Heart left ventricle (tissue), 16 donors: ENCODE results near the gene SLC1A4. TPM values are rescaled to one million over a fixed set of nuclear protein-coding genes. Genes with fewer than 3 reads are reported as not detected.

ENCODE experiments used
- ATAC-seq, 4 donors: fragments of 200-7000 bp; cut with Tn5 transposase; one replicate each; pipeline ENCODE4 v1.9.1; 2020 to 2022; ENCODE audit warnings: moderate library complexity in 4 of 4, mild to moderate bottlenecking in 3 of 4, moderate number of reproducible peaks in 1 of 4
- DNase-seq, 5 donors: peaks; one replicate each; pipeline ENCODE4 v3.0.0-alpha.2; 2020
- H3K27ac ChIP-seq, 12 donors: fragments of 200-600 bp; sonication (generic) in 4 of 12; one replicate each; pipeline versions ENCODE4 v1.5.0 to v1.8.0; 2016 to 2022; ENCODE audit warnings: mild to moderate bottlenecking in 2 of 12
- H3K27me3 ChIP-seq, 9 donors: fragments of 200-600 bp; sonication (generic) in 2 of 9; one replicate each; pipeline versions ENCODE4 v1.5.1 to v1.8.0; 2016 to 2022; ENCODE audit warnings: mild to moderate bottlenecking in 3 of 9
- H3K36me3 ChIP-seq, 9 donors: fragments of 200-600 bp; sonication (generic) in 2 of 9; one replicate each; pipeline versions ENCODE4 v1.5.0 to v1.8.0; 2018 to 2022; ENCODE audit warnings: mild to moderate bottlenecking in 2 of 9
- H3K4me1 ChIP-seq, 12 donors: fragments of 200-600 bp; sonication (generic) in 4 of 12; one replicate each; pipeline versions ENCODE4 v1.5.0 to v1.8.0; 2016 to 2022; ENCODE audit warnings: mild to moderate bottlenecking in 3 of 12
- H3K4me3 ChIP-seq, 12 donors: fragments of 200-600 bp; sonication (generic) in 4 of 12; one replicate each; pipeline versions ENCODE4 v1.5.0 to v1.8.0; 2017 to 2022; ENCODE audit warnings: mild to moderate bottlenecking in 9 of 12, moderate library complexity in 4 of 12
- H3K9me3 ChIP-seq, 12 donors: fragments of 200-600 bp; sonication (generic) in 4 of 12; one replicate each; pipeline versions ENCODE4 v1.5.0 to v1.8.0; 2016 to 2022; ENCODE audit warnings: mild to moderate bottlenecking in 1 of 12
- POLR2A ChIP-seq, 2 donors: fragments of 450-650 bp; IDR thresholded peaks; one replicate each; pipeline ENCODE4 v1.6.1; 2017; ENCODE audit warnings: antibody characterized with exemption in 2 of 2, mild to moderate bottlenecking in 2 of 2, moderate library complexity in 2 of 2
- WGBS, 4 donors: extraction: QIAGEN DNeasy Blood & Tissue Kit in 2 of 4; methylation state at CpG; one replicate each; pipeline versions ENCODE4 v1.1.5 to v1.1.7; 2013 to 2018; 5-methylcytosine and 5-hydroxymethylcytosine counted together
- intact Hi-C, 10 donors: fragments of 100-400 bp; cut with DNase I; formaldehyde crosslinking; loops; one replicate each; pipeline versions ENCODE4 v1.11.1 to v1.14.2; 2022
- polyA plus RNA-seq, 2 donors: library from polyadenylated mRNA; stranded (reverse); fragments of 200-250 nt; gene quantifications; one replicate each; pipeline ENCODE4 v1.2.3, GENCODE V29; 2013
- total RNA-seq, 9 donors: library from RNA; depleted of rRNA in 2 of 9; stranded (reverse); fragments of >200 nt in 2 of 9; fragmentation: NEBNext Ultra II Directional in 3 of 9; extraction: Animal tissue kit (Norgen Biotek cat#: 25700) in 3 of 9; gene quantifications; one replicate each; pipeline versions ENCODE4 v1.1.0 to v1.2.4, GENCODE V29; 2016 to 2023
- TF ChIP-seq, protein P1 (sequence below), 12 donors: fragments of 200-600 bp; sonication (generic) in 4 of 12; IDR thresholded peaks; one replicate each; pipeline versions ENCODE4 v1.5.0 to v1.8.0; 2018 to 2022; ENCODE audit warnings: antibody characterized with exemption in 12 of 12, mild to moderate bottlenecking in 5 of 12
- donor health status: ischemic (EF 13 %, LVEDD 7.1; RV severe dilation, severe dysfunction).
- donor health status: healthy with polysubstance abuse.
- donor health status: DM: no; HTN: yes; CAD: no.
- donor health status: DM: no; HTN: no; CAD: no.
- donor health status: ischemic (EF 25% LVEDD 6.9; RV normal size, moderate dysfunction).
- donor health status: ischemic (EF 25% LVEDD 5.7; RV mildly dilated, moderate dysfunction).
- donor health status: healthy.
- donor health status: DM: yes; HTN: yes; CAD: no.
- donor health status: ischemic (EF 35%, LVEDD 5.7; RV mildly dilated, moderate dysfunction).
- donor health status: nonischemic (EF 11% LVEDD 7.7; RV severe dilation, severe dysfunction).
- donor health status: DM: yes; HTN: yes; CAD: no.
- donor health status: PGD.
- donor health status: ischemic (EF 29% LVEDD 5.4; RV normal size, mild dysfunction).
- donor health status: nonischemic (EF 23%, LVEDD 6.1; RV moderate dilation, normal function).

SLC1A4 gene
- total and polyA plus RNA-seq, 11 donors: 3.0 to 22.4 (median 10.8) TPM

DNA sequence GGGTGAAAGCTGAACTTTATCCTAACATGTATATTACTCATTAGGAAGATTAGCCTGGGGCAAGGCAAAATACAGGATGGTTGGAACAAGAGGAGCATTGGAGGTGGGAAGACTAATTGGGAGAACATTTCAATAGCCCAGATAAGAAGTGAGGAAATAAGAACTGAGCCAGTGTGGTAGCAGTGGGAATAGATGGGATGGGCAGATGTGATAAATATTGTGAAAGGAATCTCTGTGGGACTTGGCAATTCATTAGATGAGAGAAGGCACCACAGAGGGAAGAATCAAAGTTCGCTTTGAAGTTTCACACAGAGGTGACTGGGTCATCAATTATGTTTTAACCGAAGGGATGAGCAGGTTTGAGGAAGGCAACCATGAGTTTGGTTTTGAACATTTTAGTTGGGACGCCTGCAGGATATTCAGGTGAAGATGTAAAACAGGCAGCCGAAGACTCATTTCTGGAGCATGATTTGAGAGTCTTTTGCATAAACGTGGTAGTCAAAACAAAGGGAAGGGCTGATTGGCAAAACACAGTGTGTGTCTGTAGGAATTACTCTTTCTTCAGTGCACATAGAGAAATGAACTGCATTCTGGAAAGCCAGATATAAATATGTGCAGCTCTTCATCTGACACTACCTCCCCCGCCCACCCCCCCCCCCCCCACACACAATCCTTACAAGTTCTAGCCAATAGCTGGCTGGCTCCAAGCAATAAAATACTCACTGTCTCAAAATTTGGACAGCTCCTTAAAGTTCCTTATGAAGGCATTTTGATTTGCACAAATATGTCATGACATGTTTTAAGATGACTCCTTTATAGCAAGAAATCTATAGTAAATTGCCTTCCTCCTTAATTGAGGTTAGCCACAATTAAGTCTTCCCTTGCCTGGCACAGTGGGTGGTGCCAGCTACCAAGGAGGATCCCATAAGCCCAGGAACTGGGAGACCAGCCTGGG lies 1.9 kb upstream of the SLC1A4 start:
- 54 to 65% (median 55%) methylated on average over 6 of the region's 6 CpGs for WGBS, 4 donors
- ATAC-seq (no peak), DNase-seq (no peak)
- Histone ChIP-seq H3K4me3 (peak overlapping the region in 9 of 12 donors; percentile 71 to 93 (median 87)), H3K27me3 (no peaks in the 10 kb centered on the region), H3K4me1 (peaks cover 0 to 41% (median 23%) of the 10 kb centered on the region in 12 donors), H3K9me3 (no peaks in the 10 kb centered on the region), H3K27ac (peak overlapping the region in 7 of 12 donors; percentile 50 to 99 (median 95)), H3K36me3 (no peaks in the 10 kb centered on the region)
- TF ChIP-seq, protein P1, sequence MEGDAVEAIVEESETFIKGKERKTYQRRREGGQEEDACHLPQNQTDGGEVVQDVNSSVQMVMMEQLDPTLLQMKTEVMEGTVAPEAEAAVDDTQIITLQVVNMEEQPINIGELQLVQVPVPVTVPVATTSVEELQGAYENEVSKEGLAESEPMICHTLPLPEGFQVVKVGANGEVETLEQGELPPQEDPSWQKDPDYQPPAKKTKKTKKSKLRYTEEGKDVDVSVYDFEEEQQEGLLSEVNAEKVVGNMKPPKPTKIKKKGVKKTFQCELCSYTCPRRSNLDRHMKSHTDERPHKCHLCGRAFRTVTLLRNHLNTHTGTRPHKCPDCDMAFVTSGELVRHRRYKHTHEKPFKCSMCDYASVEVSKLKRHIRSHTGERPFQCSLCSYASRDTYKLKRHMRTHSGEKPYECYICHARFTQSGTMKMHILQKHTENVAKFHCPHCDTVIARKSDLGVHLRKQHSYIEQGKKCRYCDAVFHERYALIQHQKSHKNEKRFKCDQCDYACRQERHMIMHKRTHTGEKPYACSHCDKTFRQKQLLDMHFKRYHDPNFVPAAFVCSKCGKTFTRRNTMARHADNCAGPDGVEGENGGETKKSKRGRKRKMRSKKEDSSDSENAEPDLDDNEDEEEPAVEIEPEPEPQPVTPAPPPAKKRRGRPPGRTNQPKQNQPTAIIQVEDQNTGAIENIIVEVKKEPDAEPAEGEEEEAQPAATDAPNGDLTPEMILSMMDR (IDR thresholded peaks at IDR 0.05): no peak
- no peak for TF ChIP-seq POLR2A (IDR thresholded peaks at IDR 0.05)
- intact Hi-C loops: loop anchor here in 6 of 10 donors (5.0 to 10.0 kb wide), 3 partner anchors 55 to 70 kb away; no protein-coding TSS in a partner anchor

DNA sequence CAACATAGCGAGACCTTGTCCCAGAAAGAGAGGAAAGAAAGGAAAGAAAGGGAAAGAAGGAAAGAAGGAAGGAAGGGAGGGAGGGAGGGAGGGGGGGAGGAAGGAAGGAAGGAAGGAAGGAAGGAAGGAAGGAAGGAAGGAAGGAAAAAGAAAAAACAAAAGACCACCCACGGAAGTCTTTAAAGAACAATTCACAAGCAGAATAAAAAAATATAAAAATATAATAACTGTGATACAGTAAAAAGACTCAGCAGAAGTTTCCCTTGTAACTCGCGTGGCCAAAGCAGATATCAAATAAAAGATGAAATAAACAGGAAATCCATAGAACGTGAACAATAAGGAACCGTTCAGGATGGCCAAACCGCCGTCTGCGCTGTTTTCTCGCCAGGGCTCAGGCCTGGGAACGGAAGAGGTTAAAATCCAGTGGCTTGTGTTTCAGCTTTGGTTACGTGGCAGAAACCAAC lies 1.2 kb upstream of the SLC1A4 start:
- TF ChIP-seq, protein P1 (IDR thresholded peaks at IDR 0.05): no peak
- TF ChIP-seq POLR2A (IDR thresholded peaks at IDR 0.05): no peak
- DNase-seq (peak in 1 of 5 donors; percentile 66), ATAC-seq (no peak)
- no peaks in the 10 kb centered on the region for H3K9me3 ChIP-seq
- H3K27me3 ChIP-seq: no peaks in the 10 kb centered on the region
- WGBS, 4 donors: 3 to 5% (median 3%) methylated on average over 12 of the region's 12 CpGs
- H3K4me3 ChIP-seq: peak overlapping the region; percentile 71 to 97 (median 84)
- peaks cover 0 to 45% (median 24%) of the 10 kb centered on the region in 12 donors for H3K4me1 ChIP-seq
- intact Hi-C loops: loop anchor here in 7 of 10 donors (2.0 to 10.0 kb wide), 6 partner anchors 13 to 71 kb away; no protein-coding TSS in a partner anchor
- H3K36me3 ChIP-seq: no peaks in the 10 kb centered on the region
- H3K27ac ChIP-seq: peak overlapping the region; percentile 87 to 99 (median 96)

DNA sequence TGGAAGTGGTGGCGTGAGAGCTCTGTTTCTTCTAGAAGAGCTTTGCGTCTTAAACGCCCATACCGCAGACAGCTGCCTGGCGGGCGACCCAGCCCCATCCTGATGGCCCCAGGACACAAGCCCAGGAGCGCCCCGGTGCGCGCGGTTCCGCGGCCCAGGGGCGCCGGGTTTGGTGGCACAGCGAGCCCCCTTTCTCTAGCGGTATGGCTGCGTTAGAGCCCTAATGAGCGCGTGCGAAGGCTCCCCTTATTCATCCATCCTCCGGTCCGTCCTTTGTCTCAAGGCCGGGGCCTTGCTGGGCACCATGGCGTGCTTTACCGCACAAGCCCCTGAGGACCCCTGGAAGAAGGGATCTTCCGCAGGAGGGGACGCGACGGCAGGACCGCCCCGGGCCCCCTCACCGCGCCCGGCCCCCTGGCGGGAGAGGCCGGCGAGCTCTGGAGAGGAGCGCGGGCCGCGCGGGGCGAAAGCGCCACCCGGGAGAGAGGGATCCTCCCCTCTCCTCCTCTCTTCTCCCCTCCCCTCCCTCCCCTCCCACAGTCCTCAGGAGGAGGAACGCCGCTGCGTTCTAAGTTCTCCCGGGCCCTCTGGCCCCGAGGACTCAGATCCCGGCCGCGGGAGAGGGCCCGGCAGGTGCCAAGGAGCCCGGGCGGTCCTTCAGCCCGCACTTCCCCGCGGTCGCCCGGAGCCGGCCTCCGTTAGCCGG lies 626 bp upstream of the SLC1A4 start:
- Histone ChIP-seq H3K36me3 (no peaks in the 10 kb centered on the region), H3K9me3 (no peaks in the 10 kb centered on the region), H3K27ac (peak overlapping the region; percentile 87 to 99 (median 96)), H3K4me3 (peak overlapping the region; percentile 71 to 97 (median 84)), H3K27me3 (no peaks in the 10 kb centered on the region), H3K4me1 (peaks cover 0 to 45% (median 24%) of the 10 kb centered on the region in 12 donors)
- 0% methylated on average over 49 to 65 of the region's 65 CpGs for WGBS, 4 donors
- intact Hi-C loops: loop anchor here in 7 of 10 donors (2.0 to 10.0 kb wide), 6 partner anchors 14 to 72 kb away; no protein-coding TSS in a partner anchor
- peak in 4 of 5 donors; percentile 62 to 79 (median 73) for DNase-seq
- TF ChIP-seq POLR2A (IDR thresholded peaks at IDR 0.05): peak in 1 of 2 donors; percentile 79
- TF ChIP-seq, protein P1 (IDR thresholded peaks at IDR 0.05): peak in 10 of 12 donors; percentile 36 to 70 (median 47)
- ATAC-seq: peak; percentile 43 to 80 (median 78)
